ENCODE results near the gene BTN3A1.
A peak's percentile ranks its signal among the peaks of the same experiment; 100 is the strongest.

The BTN3A1 gene

GRCh38 chr6:26388441-26388840, 13.6 kb upstream of the BTN3A1 start:
- no peak for TF ChIP-seq CTCF (IDR thresholded peaks at IDR 0.05; ENCODE audit: low read depth, low read length)
- no peak for DNase-seq (ENCODE audit: extremely low read depth, low read depth)

- DNase-seq (ENCODE audit: extremely low read depth, low read depth): no peak
- TF ChIP-seq CTCF (IDR thresholded peaks at IDR 0.05; ENCODE audit: low read depth, low read length): no peak
Observed at GRCh38 chr6:26389349-26389894, 12.7 kb upstream of the BTN3A1 start.

GRCh38 chr6:26390531-26390930, 11.5 kb upstream of the BTN3A1 start:
- DNase-seq (ENCODE audit: extremely low read depth, low read depth): no peak
- TF ChIP-seq CTCF (IDR thresholded peaks at IDR 0.05; ENCODE audit: low read depth, low read length): no peak

GRCh38 chr6:26392932-26393636, 9.0 kb upstream of the BTN3A1 start:
- no peak for DNase-seq (ENCODE audit: extremely low read depth, low read depth)
- TF ChIP-seq CTCF (IDR thresholded peaks at IDR 0.05; ENCODE audit: low read depth, low read length): no peak

GRCh38 chr6:26394289-26394688, 7.8 kb upstream of the BTN3A1 start:
- peak; percentile 25 for DNase-seq (ENCODE audit: extremely low read depth, low read depth)

GRCh38 chr6:26398555-26398954, 3.5 kb upstream of the BTN3A1 start:
- no peak for TF ChIP-seq CTCF (IDR thresholded peaks at IDR 0.05; ENCODE audit: low read depth, low read length)
- no peak for DNase-seq (ENCODE audit: extremely low read depth, low read depth)

More at GRCh38 chr6:26394289-26394688, 7.8 kb upstream of the BTN3A1 start:
- no peak for TF ChIP-seq CTCF (IDR thresholded peaks at IDR 0.05; ENCODE audit: low read depth, low read length)

- no peak for DNase-seq (ENCODE audit: extremely low read depth, low read depth)
- TF ChIP-seq CTCF (IDR thresholded peaks at IDR 0.05; ENCODE audit: low read depth, low read length): no peak
Observed at GRCh38 chr6:26400626-26401025, 1.4 kb upstream of the BTN3A1 start.
